ENCODE results near the gene MTERF4.

MTERF4 gene

GRCh38 chr2:241134711-241135110, 32.6 kb upstream of the MTERF4 start:
- TF ChIP-seq CTCF (IDR thresholded peaks at IDR 0.05; ENCODE audit: low read depth, low read length, missing control alignments), result no peak
- DNase-seq (ENCODE audit: extremely low read depth, low read depth), result no peak
- no peak overlapping the region for H3K4me3 ChIP-seq (replicated peaks; ENCODE audit: low read depth, low read length)

- H3K4me3 ChIP-seq (replicated peaks; ENCODE audit: low read depth, low read length), result no peak overlapping the region
- no peak for DNase-seq (ENCODE audit: extremely low read depth, low read depth)
- no peak for TF ChIP-seq CTCF (IDR thresholded peaks at IDR 0.05; ENCODE audit: low read depth, low read length, missing control alignments)
Observed at GRCh38 chr2:241133436-241133820, 31.3 kb upstream of the MTERF4 start.

GRCh38 chr2:241132538-241133435, 30.7 kb upstream of the MTERF4 start:
- DNase-seq (ENCODE audit: extremely low read depth, low read depth), result no peak
- TF ChIP-seq CTCF (IDR thresholded peaks at IDR 0.05; ENCODE audit: low read depth, low read length, missing control alignments), result no peak
- no peak overlapping the region for H3K4me3 ChIP-seq (replicated peaks; ENCODE audit: low read depth, low read length)

- no peak overlapping the region for H3K4me3 ChIP-seq (replicated peaks; ENCODE audit: low read depth, low read length)
- no peak for TF ChIP-seq CTCF (IDR thresholded peaks at IDR 0.05; ENCODE audit: low read depth, low read length, missing control alignments)
- no peak for DNase-seq (ENCODE audit: extremely low read depth, low read depth)
Observed at GRCh38 chr2:241131531-241131930, 29.4 kb upstream of the MTERF4 start.

DNA sequence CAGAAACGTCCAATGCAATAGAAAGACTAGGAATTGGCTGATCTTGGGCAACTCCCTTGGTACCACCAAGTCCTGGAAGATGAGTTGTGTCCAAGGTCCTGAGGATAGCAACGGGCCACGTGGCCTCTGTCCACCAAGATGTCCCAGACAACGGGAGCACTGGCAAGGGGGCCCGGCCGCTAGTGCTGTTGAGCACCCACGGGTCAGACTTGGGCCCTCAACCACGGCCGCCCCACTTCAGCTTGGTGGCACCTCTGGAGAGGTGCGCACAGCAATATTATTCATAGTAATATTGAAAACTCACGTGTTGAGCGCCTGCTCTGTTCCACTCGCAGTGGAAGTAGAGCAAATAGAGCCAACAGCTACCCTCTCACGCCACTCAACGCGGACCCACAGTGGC, 28.2 kb upstream of the MTERF4 start:
- no peak for TF ChIP-seq CTCF (IDR thresholded peaks at IDR 0.05; ENCODE audit: low read depth, low read length, missing control alignments)
- no peak overlapping the region for H3K4me3 ChIP-seq (replicated peaks; ENCODE audit: low read depth, low read length)
- DNase-seq (ENCODE audit: extremely low read depth, low read depth), result no peak

DNA sequence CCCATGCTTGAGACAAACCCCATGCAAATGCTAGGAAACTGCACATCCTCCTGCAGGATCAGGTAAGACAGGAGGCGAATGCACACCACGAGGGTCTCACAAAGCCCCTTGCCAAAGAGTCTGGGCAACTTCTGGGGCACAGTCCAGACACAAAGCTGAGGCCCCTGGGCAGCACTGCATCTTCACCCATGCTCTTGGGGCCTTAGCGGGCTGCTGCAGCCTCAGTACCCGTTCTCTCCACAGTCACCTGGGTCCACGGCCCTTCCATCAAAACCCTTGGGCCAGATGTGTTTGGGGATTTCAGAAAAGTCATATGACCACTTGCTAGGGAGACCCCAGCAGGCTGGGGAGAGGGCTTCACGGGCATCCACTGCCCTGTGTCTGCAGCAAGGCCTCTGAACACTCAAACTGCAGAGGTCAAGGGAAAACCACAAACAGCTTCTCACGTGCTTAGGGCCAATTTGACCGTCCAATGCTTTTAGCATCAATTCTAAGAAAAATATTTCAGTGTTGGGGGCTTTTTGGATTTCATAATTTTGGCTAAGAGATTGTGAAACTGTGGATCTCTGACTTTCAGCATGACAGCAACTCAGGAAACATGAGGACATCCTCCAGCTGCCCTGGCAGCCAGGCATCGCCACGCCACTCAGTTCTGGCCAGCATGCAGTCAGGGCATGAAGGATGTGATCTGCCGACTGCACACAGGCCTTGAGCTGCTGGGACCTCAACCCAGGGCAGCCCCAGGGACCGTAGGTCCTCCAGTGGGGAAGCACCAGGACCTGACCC, 27.2 kb upstream of the MTERF4 start:
- no peak overlapping the region for H3K4me3 ChIP-seq (replicated peaks; ENCODE audit: low read depth, low read length)
- no peak for DNase-seq (ENCODE audit: extremely low read depth, low read depth)
- TF ChIP-seq CTCF (IDR thresholded peaks at IDR 0.05; ENCODE audit: low read depth, low read length, missing control alignments), result no peak
